ENCODE results near the gene TMEM178B.
"Not testable (repeated sequence)": the region's sequence is repeated elsewhere in the genome, so short reads cannot be mapped to it uniquely, and the experiment has no call there.

TMEM178B gene

DNA sequence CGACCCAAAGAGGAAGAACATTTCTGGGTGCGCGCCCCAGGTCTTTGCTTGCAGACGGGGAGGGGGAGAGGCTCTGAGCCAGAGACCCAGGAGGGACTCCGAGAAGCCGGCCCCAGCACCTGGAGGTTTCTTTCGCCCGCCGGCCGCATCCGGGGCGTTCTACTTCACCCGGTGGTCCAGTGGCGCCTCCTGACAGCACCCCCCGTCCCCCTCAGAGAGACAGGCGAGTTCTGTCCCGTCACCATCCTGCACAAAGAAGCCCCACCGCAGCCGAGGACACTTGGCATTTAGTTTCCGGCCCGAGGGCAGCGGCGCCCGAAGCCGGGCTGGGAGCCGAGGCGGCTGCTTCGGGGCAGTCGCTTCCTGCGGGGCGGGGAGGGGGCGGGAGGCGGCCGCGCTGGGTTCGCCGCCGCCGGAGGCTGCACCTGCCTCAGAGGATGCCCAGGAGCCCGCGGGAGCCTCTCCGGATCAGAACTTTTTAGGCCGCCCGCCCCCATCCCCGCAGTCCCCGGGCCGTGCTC is at the start of gene TMEM178B:
Gene TMEM178B, plus strand, starts transcription at position 424 of the 521 bp plus-strand sequence.
- in situ Hi-C loops (cut with HindIII; ENCODE audit: low pct_ligation_motif_present, low pct_unique_long_range_greater_than_20kb, low sequenced_read_pairs), result no loop called here
- peak; percentile 41 for DNase-seq

- peak; percentile 32 for DNase-seq
- in situ Hi-C loops (cut with HindIII; ENCODE audit: low pct_ligation_motif_present, low pct_unique_long_range_greater_than_20kb, low sequenced_read_pairs), result no loop called here
These were observed 49.2 kb upstream of the TMEM178B start for GRCh38 chr7:141024668-141025067.

- DNase-seq, result no peak
- in situ Hi-C loops (cut with HindIII; ENCODE audit: low pct_ligation_motif_present, low pct_unique_long_range_greater_than_20kb, low sequenced_read_pairs), result no loop called here
These were observed 46.8 kb upstream of the TMEM178B start for GRCh38 chr7:141027043-141027442.

GRCh38 chr7:141028767-141029166 is 45.1 kb upstream of the TMEM178B start:
- in situ Hi-C loops (cut with HindIII; ENCODE audit: low pct_ligation_motif_present, low pct_unique_long_range_greater_than_20kb, low sequenced_read_pairs), result no loop called here
- DNase-seq, result peak; percentile 42

DNA sequence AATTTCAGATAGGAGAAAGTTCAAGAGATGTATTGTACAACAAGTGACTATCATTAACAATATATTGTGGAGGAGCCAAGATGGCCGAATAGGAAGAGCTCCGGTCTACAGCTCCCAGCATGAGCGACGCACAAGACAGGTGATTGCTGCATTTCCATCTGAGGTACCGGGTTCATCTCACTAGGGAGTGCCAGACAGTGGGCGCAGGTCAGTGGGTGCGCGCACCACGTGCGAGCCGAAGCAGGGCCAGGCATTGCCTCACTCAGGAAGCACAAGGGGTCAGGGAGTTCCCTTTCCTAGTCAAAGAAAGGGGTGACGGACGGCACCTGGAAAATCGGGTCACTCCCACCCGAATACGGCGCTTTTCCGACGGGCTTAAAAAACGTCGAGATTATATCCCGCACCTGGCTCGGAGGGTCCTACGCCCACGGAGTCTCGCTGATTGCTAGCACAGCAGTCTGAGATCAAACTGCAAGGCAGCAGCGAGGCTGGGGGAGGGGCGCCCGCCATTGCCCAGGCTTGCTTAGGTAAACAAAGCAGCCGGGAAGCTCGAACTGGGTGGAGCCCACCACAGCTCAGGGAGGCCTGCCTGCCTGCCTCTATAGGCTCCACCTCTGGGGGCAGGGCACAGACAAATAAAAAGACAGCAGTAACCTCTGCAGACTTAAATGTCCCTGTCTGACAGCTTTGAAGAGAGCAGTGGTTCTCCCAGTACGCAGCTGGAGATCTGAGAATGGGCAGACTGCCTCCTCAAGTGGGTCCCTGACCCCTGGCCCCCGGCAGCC is 41.1 kb upstream of the TMEM178B start:
- DNase-seq; in situ Hi-C loops (cut with HindIII; ENCODE audit: low pct_ligation_motif_present, low pct_unique_long_range_greater_than_20kb, low sequenced_read_pairs): not testable (repeated sequence)

DNA sequence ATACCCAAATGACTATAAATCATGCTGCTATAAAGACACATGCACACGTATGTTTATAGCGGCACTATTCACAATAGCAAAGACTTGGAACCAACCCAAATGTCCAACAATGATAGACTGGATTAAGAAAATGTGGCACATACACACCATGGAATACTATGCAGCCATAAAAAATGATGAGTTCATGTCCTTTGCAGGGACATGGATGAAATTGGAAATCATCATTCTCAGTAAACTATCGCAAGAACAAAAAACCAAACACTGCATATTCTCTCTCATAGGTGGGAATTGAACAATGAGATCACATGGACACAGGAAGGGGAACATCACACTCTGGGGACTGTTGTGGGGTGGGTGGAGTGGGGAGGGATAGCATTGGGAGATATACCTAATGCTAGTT is 35.8 kb upstream of the TMEM178B start:
- in situ Hi-C loops (cut with HindIII; ENCODE audit: low pct_ligation_motif_present, low pct_unique_long_range_greater_than_20kb, low sequenced_read_pairs); DNase-seq: not testable (repeated sequence)

- in situ Hi-C loops (cut with HindIII; ENCODE audit: low pct_ligation_motif_present, low pct_unique_long_range_greater_than_20kb, low sequenced_read_pairs), result no loop called here
- DNase-seq, result no peak
These were observed 34.5 kb upstream of the TMEM178B start for GRCh38 chr7:141039376-141039775.

DNA sequence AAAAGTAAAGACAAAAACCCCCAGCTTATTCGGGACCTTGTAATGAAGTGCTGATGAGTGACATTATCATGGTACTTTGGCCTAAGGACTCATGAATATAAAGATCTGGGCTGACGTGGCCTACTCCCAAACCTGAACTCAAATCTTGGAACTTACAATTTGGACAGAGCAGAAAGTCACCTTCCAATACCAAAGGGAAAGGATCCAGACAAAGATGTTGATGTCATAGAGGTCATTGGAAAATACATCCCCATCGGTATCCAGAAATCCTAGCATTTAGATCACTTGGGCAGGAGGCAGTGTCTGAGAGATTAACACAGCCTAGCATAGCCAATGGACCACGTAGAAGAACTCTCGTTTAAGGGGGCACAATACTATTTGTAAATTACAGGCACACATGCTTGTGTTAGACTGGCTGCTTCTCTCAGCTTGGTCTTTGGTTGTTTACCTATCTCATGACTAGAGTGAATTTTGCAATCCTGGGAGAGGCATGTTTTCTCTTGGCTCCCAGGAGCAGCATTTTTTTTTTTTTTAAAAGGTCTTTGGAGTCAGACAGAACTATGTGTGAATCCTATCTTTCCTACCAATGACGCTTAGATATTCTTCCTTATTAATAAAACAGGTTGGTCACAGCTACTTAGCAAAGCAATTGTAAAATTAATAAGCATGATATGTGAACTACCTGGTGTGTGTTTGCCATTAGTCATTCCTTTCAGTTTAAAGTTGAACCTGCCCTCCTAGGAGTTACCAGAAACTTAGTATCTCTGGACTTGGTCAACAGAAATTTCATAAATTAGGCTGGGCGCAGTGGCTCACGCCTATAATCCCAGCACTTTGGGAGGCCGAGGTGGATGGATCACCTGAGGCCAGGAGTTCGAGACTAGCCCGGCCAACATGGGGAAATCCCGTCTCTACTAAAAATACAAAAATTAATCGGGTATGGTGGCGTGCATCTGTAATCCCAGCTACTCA is 31.4 kb upstream of the TMEM178B start:
- in situ Hi-C loops (cut with HindIII; ENCODE audit: low pct_ligation_motif_present, low pct_unique_long_range_greater_than_20kb, low sequenced_read_pairs), result no loop called here
- peak; percentile 18 for DNase-seq

DNA sequence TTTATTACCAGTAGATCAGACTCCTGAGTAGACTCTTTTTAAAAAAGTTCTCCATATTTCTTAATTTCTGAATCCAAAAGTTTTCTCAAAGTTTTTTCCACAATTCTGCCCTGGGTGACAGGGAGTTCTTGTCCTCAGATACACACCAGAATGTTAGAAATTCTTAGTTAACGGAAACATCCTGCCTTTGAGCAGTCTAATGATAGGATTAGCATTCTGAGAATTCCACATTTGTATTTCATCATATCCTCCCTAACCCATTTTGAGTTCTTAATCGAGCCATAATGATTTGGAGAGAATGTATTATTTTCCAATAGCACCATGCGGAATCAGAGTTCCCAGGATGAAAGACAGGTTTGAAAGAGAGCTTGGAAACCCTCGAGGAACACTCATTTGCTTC is 30.2 kb upstream of the TMEM178B start:
- in situ Hi-C loops (cut with HindIII; ENCODE audit: low pct_ligation_motif_present, low pct_unique_long_range_greater_than_20kb, low sequenced_read_pairs), result no loop called here
- DNase-seq, result peak; percentile 44

DNA sequence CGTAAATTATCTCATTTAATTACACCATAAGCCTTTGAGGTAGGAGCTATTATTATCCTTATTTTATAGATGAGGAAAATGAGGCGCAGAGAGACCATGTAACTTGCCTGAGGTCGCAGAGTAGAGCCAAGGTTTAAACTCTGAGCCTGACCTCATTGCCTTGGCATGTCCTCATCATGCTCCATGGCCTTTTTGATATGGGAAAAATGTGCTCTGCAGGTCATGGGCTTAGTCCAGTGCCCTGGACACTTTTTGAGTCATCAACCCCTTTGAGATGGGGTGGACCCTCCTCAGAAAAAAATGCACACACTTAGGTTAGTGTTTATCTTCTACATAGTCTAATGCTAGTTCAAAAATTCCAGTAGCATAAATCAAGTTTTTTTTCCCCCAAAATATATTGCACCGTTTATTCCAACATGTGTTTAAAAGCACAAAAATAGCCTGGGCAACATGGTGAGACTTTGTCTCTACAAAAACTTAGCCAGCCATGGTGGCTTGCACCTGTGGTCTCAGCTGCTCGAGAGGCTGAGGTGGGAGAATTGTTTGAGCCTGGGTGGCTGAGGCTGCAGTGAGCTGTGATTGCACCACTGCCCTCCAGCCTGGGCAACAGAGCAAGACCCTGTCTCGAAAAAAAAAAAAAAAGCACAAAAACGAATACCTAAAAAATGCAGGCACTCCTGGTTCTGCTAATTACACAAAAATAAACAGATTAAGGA is 28.6 kb upstream of the TMEM178B start:
- DNase-seq, result peak; percentile 100
- in situ Hi-C loops (cut with HindIII; ENCODE audit: low pct_ligation_motif_present, low pct_unique_long_range_greater_than_20kb, low sequenced_read_pairs), result no loop called here

- in situ Hi-C loops (cut with HindIII; ENCODE audit: low pct_ligation_motif_present, low pct_unique_long_range_greater_than_20kb, low sequenced_read_pairs), result no loop called here
These were observed 27.8 kb upstream of the TMEM178B start for GRCh38 chr7:141045842-141046620.

GRCh38 chr7:141053626-141054025 is 20.2 kb upstream of the TMEM178B start:
- in situ Hi-C loops (cut with HindIII; ENCODE audit: low pct_ligation_motif_present, low pct_unique_long_range_greater_than_20kb, low sequenced_read_pairs), result no loop called here
- DNase-seq, result no peak

More at GRCh38 chr7:141045842-141046620, 27.8 kb upstream of the TMEM178B start:
- DNase-seq, result peak; percentile 99

DNA sequence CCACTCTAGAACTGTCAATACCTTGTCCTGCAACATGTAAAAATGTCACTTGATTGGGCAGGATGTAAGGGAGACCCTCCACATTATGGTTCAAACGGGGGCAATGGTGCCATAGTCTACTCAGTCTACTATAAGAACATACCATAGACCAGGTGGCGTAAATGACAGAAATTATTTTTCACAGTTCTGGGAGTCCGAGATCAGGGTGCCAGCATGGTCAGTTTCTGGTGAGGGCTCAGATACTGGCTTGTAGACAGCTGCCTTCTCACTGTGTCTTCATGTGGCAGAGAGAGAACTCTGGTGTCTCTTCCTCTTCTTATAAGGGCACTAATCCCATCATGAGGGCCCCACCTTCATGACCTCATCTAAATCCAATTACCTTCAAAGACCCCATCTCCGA is 18.7 kb upstream of the TMEM178B start:
- DNase-seq, result no peak
- in situ Hi-C loops (cut with HindIII; ENCODE audit: low pct_ligation_motif_present, low pct_unique_long_range_greater_than_20kb, low sequenced_read_pairs), result no loop called here

GRCh38 chr7:141057788-141058187 is 16.1 kb upstream of the TMEM178B start:
- in situ Hi-C loops (cut with HindIII; ENCODE audit: low pct_ligation_motif_present, low pct_unique_long_range_greater_than_20kb, low sequenced_read_pairs), result no loop called here
- DNase-seq, result no peak

GRCh38 chr7:141067856-141068255 is 6.0 kb upstream of the TMEM178B start:
- in situ Hi-C loops (cut with HindIII; ENCODE audit: low pct_ligation_motif_present, low pct_unique_long_range_greater_than_20kb, low sequenced_read_pairs), result not testable (repeated sequence)

DNA sequence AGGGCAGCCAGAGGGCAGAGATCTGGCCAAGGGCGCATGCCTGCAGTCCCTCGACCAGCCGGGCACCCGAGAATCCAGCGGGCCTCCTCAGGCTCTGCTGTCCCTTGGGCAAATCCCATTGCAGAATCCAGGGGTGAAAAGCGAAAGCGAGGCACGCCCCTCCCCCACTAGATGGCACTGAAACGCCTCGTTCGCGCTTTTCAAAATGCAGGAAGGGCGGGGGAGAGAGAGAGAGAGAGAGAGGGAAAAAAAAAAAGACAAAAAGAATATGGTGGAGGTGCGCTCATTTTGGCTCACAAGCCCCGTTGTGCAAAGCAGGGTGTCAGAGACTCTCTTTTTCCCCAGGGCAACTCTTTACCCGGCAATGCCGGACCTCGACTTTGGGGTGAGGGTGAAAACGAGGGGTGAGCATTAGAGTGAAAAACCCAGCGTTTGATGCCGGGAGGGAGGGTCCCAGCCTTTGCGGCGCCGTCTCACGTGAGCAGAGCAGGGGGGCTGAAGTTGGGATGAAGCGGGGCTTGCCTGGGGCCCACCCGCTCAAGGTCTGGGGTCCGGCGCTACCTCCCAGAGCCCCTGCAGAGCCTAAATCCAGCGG is 2.5 kb upstream of the TMEM178B start:
- DNase-seq, result peak; percentile 94

More at GRCh38 chr7:141067856-141068255, 6.0 kb upstream of the TMEM178B start:
- DNase-seq, result not testable (repeated sequence)

DNA sequence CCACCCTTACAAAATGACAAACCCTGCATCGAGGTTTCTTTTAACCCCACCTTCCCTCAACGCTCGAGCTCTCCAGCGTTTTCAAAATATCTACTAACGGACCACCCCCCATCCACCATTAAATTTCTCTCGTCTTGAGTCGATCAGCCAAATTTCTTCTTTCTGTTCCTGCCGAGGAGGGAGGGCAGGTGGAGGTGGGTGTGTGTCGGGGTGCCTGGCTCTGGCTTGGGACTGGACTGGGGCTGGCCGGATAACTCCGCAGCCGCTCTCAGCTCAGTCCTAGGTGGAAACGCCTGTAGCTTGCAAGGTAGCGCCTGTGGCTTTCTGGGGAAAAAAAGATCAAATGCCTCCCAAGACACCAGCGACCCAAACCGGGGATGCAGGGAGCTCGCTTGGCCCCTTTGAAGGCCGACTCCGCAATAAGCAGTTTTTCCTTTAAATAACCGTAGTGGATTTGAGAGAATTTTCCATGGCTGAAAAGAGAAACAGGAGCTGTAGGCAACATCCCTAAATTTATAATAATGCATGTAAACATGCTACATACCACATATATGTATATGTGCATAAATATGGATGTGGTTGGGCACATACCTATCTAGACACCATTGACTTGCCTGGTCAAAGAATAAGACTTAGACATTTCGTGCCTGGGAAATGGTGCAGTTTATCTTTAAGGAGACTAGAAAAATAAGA is 1.9 kb upstream of the TMEM178B start:
- peak; percentile 59 for DNase-seq
- in situ Hi-C loops (cut with HindIII; ENCODE audit: low pct_ligation_motif_present, low pct_unique_long_range_greater_than_20kb, low sequenced_read_pairs), result no loop called here

More for the DNA sequence above, 2.5 kb upstream of the TMEM178B start:
- in situ Hi-C loops (cut with HindIII; ENCODE audit: low pct_ligation_motif_present, low pct_unique_long_range_greater_than_20kb, low sequenced_read_pairs), result no loop called here
